ENCODE results near the gene LRBA.
A peak's percentile ranks its signal among the peaks of the same experiment; 100 is the strongest.

LRBA gene

GRCh38 chr4:150436598-150437370 lies 578.3 kb downstream of the LRBA start:
- Histone ChIP-seq H2AFZ (ENCODE audit: low read depth, low read length) (no peak overlapping the region), H3K4me3 (ENCODE audit: insufficient read depth in 1 of 2, low read depth in 1 of 2, low read length in 2 of 2) (no peak overlapping the region), H3K9me3 (ENCODE audit: control insufficient read depth, low read length) (no peaks in the 10 kb centered on the region), H3K18ac (ENCODE audit: low read depth in 1 of 2, low read length in 2 of 2) (no peak overlapping the region), H3K14ac (ENCODE audit: low read length in 2 of 2) (no peak overlapping the region), H3K27me3 (ENCODE audit: control insufficient read depth in 1 of 2, insufficient read depth in 1 of 2, low read length in 2 of 2) (no peaks in the 10 kb centered on the region), H2BK12ac (ENCODE audit: low read length in 2 of 2) (no peak overlapping the region), H3K23ac (ENCODE audit: low read length in 2 of 2) (no peak overlapping the region), H2BK5ac (ENCODE audit: low read depth, low read length, poor library complexity, severe bottlenecking) (no peak overlapping the region), H2AK5ac (ENCODE audit: low read length, severe bottlenecking) (no peak overlapping the region), H4K91ac (ENCODE audit: low read length) (no peak overlapping the region), H3K9ac (ENCODE audit: low read length) (no peak overlapping the region), H2BK120ac (ENCODE audit: low read depth, low read length) (no peak overlapping the region), H3K4me1 (ENCODE audit: control insufficient read depth, insufficient read depth, low read depth, low read length) (no peaks in the 10 kb centered on the region), H4K8ac (ENCODE audit: low read length) (no peak overlapping the region), H3K27ac (ENCODE audit: low read length, poor library complexity, severe bottlenecking) (no peak overlapping the region), H3K36me3 (ENCODE audit: control insufficient read depth in 1 of 2, insufficient read depth in 2 of 2, low read depth in 1 of 2, low read length in 2 of 2) (no peaks in the 10 kb centered on the region), H3K4me2 (ENCODE audit: low read length, poor library complexity, severe bottlenecking) (no peak overlapping the region), H3K79me1 (replicated peaks; ENCODE audit: low read length, poor library complexity, severe bottlenecking) (no peaks in the 10 kb centered on the region), H2BK15ac (ENCODE audit: low read depth, poor library complexity, severe bottlenecking) (no peak overlapping the region), H3K4ac (ENCODE audit: low read depth in 1 of 2, low read length in 2 of 2) (no peak overlapping the region)
- WGBS, result 100% methylated on average over 2 of the region's 2 CpGs
- no peak for DNase-seq

GRCh38 chr4:150431221-150431620 lies 583.9 kb downstream of the LRBA start:
- Histone ChIP-seq H3K27me3 (ENCODE audit: control insufficient read depth in 1 of 2, insufficient read depth in 1 of 2, low read length in 2 of 2) (no peaks in the 10 kb centered on the region), H3K27ac (ENCODE audit: low read length, poor library complexity, severe bottlenecking) (no peak overlapping the region), H4K8ac (ENCODE audit: low read length) (no peak overlapping the region), H3K4me2 (ENCODE audit: low read length, poor library complexity, severe bottlenecking) (no peak overlapping the region), H2BK15ac (ENCODE audit: low read depth, poor library complexity, severe bottlenecking) (no peak overlapping the region), H2AK5ac (ENCODE audit: low read length, severe bottlenecking) (no peak overlapping the region), H3K18ac (ENCODE audit: low read depth in 1 of 2, low read length in 2 of 2) (no peak overlapping the region), H2BK12ac (ENCODE audit: low read length in 2 of 2) (no peak overlapping the region), H4K91ac (ENCODE audit: low read length) (no peak overlapping the region), H3K36me3 (ENCODE audit: control insufficient read depth in 1 of 2, insufficient read depth in 2 of 2, low read depth in 1 of 2, low read length in 2 of 2) (no peaks in the 10 kb centered on the region), H3K9ac (ENCODE audit: low read length) (no peak overlapping the region), H3K9me3 (ENCODE audit: control insufficient read depth, low read length) (no peaks in the 10 kb centered on the region), H3K4me3 (ENCODE audit: insufficient read depth in 1 of 2, low read depth in 1 of 2, low read length in 2 of 2) (no peak overlapping the region), H2AFZ (ENCODE audit: low read depth, low read length) (no peak overlapping the region), H3K4me1 (ENCODE audit: control insufficient read depth, insufficient read depth, low read depth, low read length) (no peaks in the 10 kb centered on the region), H3K23ac (ENCODE audit: low read length in 2 of 2) (no peak overlapping the region), H2BK5ac (ENCODE audit: low read depth, low read length, poor library complexity, severe bottlenecking) (no peak overlapping the region), H3K79me1 (replicated peaks; ENCODE audit: low read length, poor library complexity, severe bottlenecking) (no peaks in the 10 kb centered on the region), H3K14ac (ENCODE audit: low read length in 2 of 2) (no peak overlapping the region), H3K4ac (ENCODE audit: low read depth in 1 of 2, low read length in 2 of 2) (no peak overlapping the region), H2BK120ac (ENCODE audit: low read depth, low read length) (no peak overlapping the region)
- no peak for DNase-seq

- no CpG with 5 or more reads among the region's 1 CpG for WGBS
Measured at GRCh38 chr4:150425161-150425560, 589.9 kb downstream of the LRBA start.

GRCh38 chr4:150423503-150423902 lies 591.6 kb downstream of the LRBA start:
- Histone ChIP-seq H3K4me2 (ENCODE audit: low read length, poor library complexity, severe bottlenecking) (no peak overlapping the region), H3K9ac (ENCODE audit: low read length) (no peak overlapping the region), H4K91ac (ENCODE audit: low read length) (no peak overlapping the region), H3K18ac (ENCODE audit: low read depth in 1 of 2, low read length in 2 of 2) (no peak overlapping the region), H3K79me1 (replicated peaks; ENCODE audit: low read length, poor library complexity, severe bottlenecking) (no peaks in the 10 kb centered on the region), H3K14ac (ENCODE audit: low read length in 2 of 2) (no peak overlapping the region), H2BK15ac (ENCODE audit: low read depth, poor library complexity, severe bottlenecking) (no peak overlapping the region), H4K8ac (ENCODE audit: low read length) (no peak overlapping the region), H2BK5ac (ENCODE audit: low read depth, low read length, poor library complexity, severe bottlenecking) (no peak overlapping the region), H3K23ac (ENCODE audit: low read length in 2 of 2) (peak overlapping the region in 1 of 2 experiments; percentile 59), H2AK5ac (ENCODE audit: low read length, severe bottlenecking) (no peak overlapping the region), H3K9me3 (ENCODE audit: control insufficient read depth, low read length) (no peaks in the 10 kb centered on the region), H3K4me1 (ENCODE audit: control insufficient read depth, insufficient read depth, low read depth, low read length) (no peaks in the 10 kb centered on the region), H3K27me3 (ENCODE audit: control insufficient read depth in 1 of 2, insufficient read depth in 1 of 2, low read length in 2 of 2) (no peaks in the 10 kb centered on the region), H3K4me3 (ENCODE audit: insufficient read depth in 1 of 2, low read depth in 1 of 2, low read length in 2 of 2) (no peak overlapping the region), H3K4ac (ENCODE audit: low read depth in 1 of 2, low read length in 2 of 2) (no peak overlapping the region), H3K36me3 (ENCODE audit: control insufficient read depth in 1 of 2, insufficient read depth in 2 of 2, low read depth in 1 of 2, low read length in 2 of 2) (peaks cover 0 to 12% of the 10 kb centered on the region in 2 experiments), H3K27ac (ENCODE audit: low read length, poor library complexity, severe bottlenecking) (no peak overlapping the region), H2BK12ac (ENCODE audit: low read length in 2 of 2) (no peak overlapping the region), H2BK120ac (ENCODE audit: low read depth, low read length) (no peak overlapping the region), H2AFZ (ENCODE audit: low read depth, low read length) (no peak overlapping the region)
- DNase-seq, result no peak
- WGBS, result 99% methylated on average over 9 of the region's 12 CpGs

More at GRCh38 chr4:150425161-150425560, 589.9 kb downstream of the LRBA start:
- no peak for DNase-seq
- no peak overlapping the region for H3K27ac ChIP-seq (ENCODE audit: low read length, poor library complexity, severe bottlenecking)
- no peak overlapping the region for H4K8ac ChIP-seq (ENCODE audit: low read length)
- H3K4me2 ChIP-seq (ENCODE audit: low read length, poor library complexity, severe bottlenecking), result no peak overlapping the region
- H4K91ac ChIP-seq (ENCODE audit: low read length), result no peak overlapping the region
- H2BK120ac ChIP-seq (ENCODE audit: low read depth, low read length), result no peak overlapping the region
- H3K23ac ChIP-seq (ENCODE audit: low read length in 2 of 2), result no peak overlapping the region
- peaks cover 0 to 12% of the 10 kb centered on the region in 2 experiments for H3K36me3 ChIP-seq (ENCODE audit: control insufficient read depth in 1 of 2, insufficient read depth in 2 of 2, low read depth in 1 of 2, low read length in 2 of 2)
- no peak overlapping the region for H3K4ac ChIP-seq (ENCODE audit: low read depth in 1 of 2, low read length in 2 of 2)
- no peak overlapping the region for H2BK12ac ChIP-seq (ENCODE audit: low read length in 2 of 2)
- H3K79me1 ChIP-seq (replicated peaks; ENCODE audit: low read length, poor library complexity, severe bottlenecking), result no peaks in the 10 kb centered on the region
- H3K4me1 ChIP-seq (ENCODE audit: control insufficient read depth, insufficient read depth, low read depth, low read length), result no peaks in the 10 kb centered on the region
- no peaks in the 10 kb centered on the region for H3K27me3 ChIP-seq (ENCODE audit: control insufficient read depth in 1 of 2, insufficient read depth in 1 of 2, low read length in 2 of 2)
- H3K9me3 ChIP-seq (ENCODE audit: control insufficient read depth, low read length), result no peaks in the 10 kb centered on the region
- H2AK5ac ChIP-seq (ENCODE audit: low read length, severe bottlenecking), result no peak overlapping the region
- no peak overlapping the region for H3K18ac ChIP-seq (ENCODE audit: low read depth in 1 of 2, low read length in 2 of 2)
- no peak overlapping the region for H3K14ac ChIP-seq (ENCODE audit: low read length in 2 of 2)
- H3K9ac ChIP-seq (ENCODE audit: low read length), result no peak overlapping the region
- H2BK5ac ChIP-seq (ENCODE audit: low read depth, low read length, poor library complexity, severe bottlenecking), result no peak overlapping the region
- no peak overlapping the region for H2BK15ac ChIP-seq (ENCODE audit: low read depth, poor library complexity, severe bottlenecking)
- no peak overlapping the region for H2AFZ ChIP-seq (ENCODE audit: low read depth, low read length)
- no peak overlapping the region for H3K4me3 ChIP-seq (ENCODE audit: insufficient read depth in 1 of 2, low read depth in 1 of 2, low read length in 2 of 2)
